Measurements from ENCODE around the gene TMEM131.

GRCh38 chr2:97742381-97742847 is 253.3 kb downstream of the TMEM131 start:
- no peak for TF ChIP-seq CTCF (IDR thresholded peaks at IDR 0.05 in 2 of 3, conservative IDR thresholded peaks at IDR 0.05 in 1 of 3; ENCODE audit: control insufficient read depth in 2 of 3, extremely low read depth in 1 of 3, insufficient read depth in 1 of 3, low read depth in 3 of 3, low read length in 3 of 3)
- TF ChIP-seq SIN3A (IDR thresholded peaks at IDR 0.05; ENCODE audit: low read depth, low read length): no peak
- TF ChIP-seq MTA3 (IDR thresholded peaks at IDR 0.05; ENCODE audit: borderline replicate concordance, low read length): no peak
- no peak for TF ChIP-seq TARDBP (IDR thresholded peaks at IDR 0.05; ENCODE audit: borderline replicate concordance)
- TF ChIP-seq EED (IDR thresholded peaks at IDR 0.05; ENCODE audit: low read depth): no peak
- TF ChIP-seq GABPA (IDR thresholded peaks at IDR 0.05; ENCODE audit: low read depth): no peak
- no peak for TF ChIP-seq REST (IDR thresholded peaks at IDR 0.05; ENCODE audit: low read depth, low read length)
- no peak for TF ChIP-seq CEBPB (IDR thresholded peaks at IDR 0.05; ENCODE audit: borderline replicate concordance in 1 of 2, low read depth in 2 of 2, low read length in 2 of 2)
- no peak for TF ChIP-seq SP1 (IDR thresholded peaks at IDR 0.05; ENCODE audit: low read depth, low read length)
- no peak for TF ChIP-seq TAF1 (IDR thresholded peaks at IDR 0.05; ENCODE audit: borderline replicate concordance, low read depth, low read length)
- no peak for TF ChIP-seq SREBF2 (IDR thresholded peaks at IDR 0.05; ENCODE audit: low read length)
- TF ChIP-seq CUX1 (IDR thresholded peaks at IDR 0.05; ENCODE audit: insufficient replicate concordance, low read depth, low read length): no peak

Data from GM12878 (cell line).